Uterus (tissue), 2 donors: ENCODE measurements around the gene IER3.

Experiments
- CTCF ChIP-seq, 4 experiments: fragments of 200-600 bp in 2 of 4; fragments of 450-650 bp in 2 of 4; sonication (generic) in 2 of 4; IDR thresholded peaks; one replicate each; pipeline ENCODE4 v1.5.1; 2016 to 2019; ENCODE audit warnings: antibody characterized with exemption in 4 of 4, mild to moderate bottlenecking in 2 of 4, moderate library complexity in 1 of 4
- POLR2A ChIP-seq, 2 donors: fragments of 450-650 bp; IDR thresholded peaks; one replicate each; pipeline ENCODE4 v1.6.1; 2016; ENCODE audit warnings: antibody characterized with exemption in 2 of 2, mild to moderate bottlenecking in 1 of 2, moderate library complexity in 1 of 2

- TF ChIP-seq POLR2A (IDR thresholded peaks at IDR 0.05), result no peak
- no peak for TF ChIP-seq CTCF (IDR thresholded peaks at IDR 0.05)
These were observed 18.8 kb upstream of the IER3 start for GRCh38 chr6:30763155-30763617.
